ENCODE results near the gene CEBPG. TPM values are rescaled to one million over a fixed set of nuclear protein-coding genes. Genes with fewer than 3 reads are reported as not detected.

The CEBPG gene
- total RNA-seq, 1 experiment from 2014 or later = 51.1 TPM

DNA sequence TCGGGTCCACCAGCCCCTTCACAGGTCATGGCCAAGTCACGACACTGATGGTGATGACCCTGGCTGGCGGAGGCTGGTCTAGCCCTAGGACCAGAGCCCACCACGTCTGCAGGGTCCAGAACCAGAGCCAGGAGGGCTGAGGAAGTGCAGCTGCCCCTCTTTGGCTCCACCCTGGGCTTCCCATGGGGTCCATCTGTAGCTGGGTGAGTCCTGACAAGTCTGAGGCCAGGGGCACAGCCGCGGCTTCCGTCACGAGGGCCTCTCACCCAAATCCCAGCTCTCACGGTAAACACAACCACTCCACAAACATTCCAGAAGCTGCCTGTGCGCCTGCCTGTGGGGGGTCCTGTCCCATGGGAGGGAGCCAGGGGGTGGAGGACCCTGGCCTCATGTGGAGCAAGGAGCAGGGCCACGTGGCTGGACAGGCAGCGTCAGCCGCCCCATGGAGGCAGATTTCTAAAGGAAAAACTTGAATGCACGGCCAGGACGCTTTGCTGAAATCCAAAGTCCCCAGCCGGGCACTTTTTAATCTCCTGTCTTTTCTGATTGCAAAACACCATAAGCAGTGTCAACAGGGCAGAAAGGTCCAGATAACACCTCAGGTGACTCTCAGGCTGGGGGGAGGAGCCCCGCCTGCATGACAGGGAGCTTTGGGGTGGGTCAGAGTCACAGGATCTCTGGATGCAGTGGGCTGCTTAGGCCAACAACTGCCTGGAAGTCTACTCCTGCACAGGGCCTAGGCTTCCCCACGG is 29.9 kb downstream of the CEBPG start:
- CTCF ChIA-PET = no interaction called here
- Histone ChIP-seq H3K27me3 (ENCODE audit: insufficient read depth, low read length) (no peaks in the 10 kb centered on the region), H3K9ac (ENCODE audit: low read length) (no peak overlapping the region), H3K79me2 (ENCODE audit: insufficient read depth, low read length) (no peaks in the 10 kb centered on the region), H3K4me2 (ENCODE audit: low read length) (no peak overlapping the region), H4K20me1 (ENCODE audit: insufficient read depth) (no peaks in the 10 kb centered on the region), H3K27ac (ENCODE audit: low read depth, low read length) (no peak overlapping the region), H3K9me2 (ENCODE audit: insufficient read depth) (no peaks in the 10 kb centered on the region), H3K4me3 (replicated peaks in 1 of 2; ENCODE audit: low read depth in 1 of 2, low read length in 2 of 2) (no peak overlapping the region), H3K36me3 (ENCODE audit: control insufficient read depth in 1 of 2, insufficient read depth in 2 of 2, low read length in 2 of 2) (no peaks in the 10 kb centered on the region), H3K9me3 (ENCODE audit: control insufficient read depth in 1 of 2, insufficient read depth in 1 of 2, low read depth in 1 of 2, low read length in 2 of 2) (no peaks in the 10 kb centered on the region), H2AFZ (ENCODE audit: low read depth, low read length, poor library complexity, severe bottlenecking) (no peak overlapping the region), H3K4me1 (ENCODE audit: control insufficient read depth in 1 of 2, insufficient read depth in 2 of 2, low read length in 2 of 2) (no peaks in the 10 kb centered on the region)
- TF ChIP-seq, protein P1, sequence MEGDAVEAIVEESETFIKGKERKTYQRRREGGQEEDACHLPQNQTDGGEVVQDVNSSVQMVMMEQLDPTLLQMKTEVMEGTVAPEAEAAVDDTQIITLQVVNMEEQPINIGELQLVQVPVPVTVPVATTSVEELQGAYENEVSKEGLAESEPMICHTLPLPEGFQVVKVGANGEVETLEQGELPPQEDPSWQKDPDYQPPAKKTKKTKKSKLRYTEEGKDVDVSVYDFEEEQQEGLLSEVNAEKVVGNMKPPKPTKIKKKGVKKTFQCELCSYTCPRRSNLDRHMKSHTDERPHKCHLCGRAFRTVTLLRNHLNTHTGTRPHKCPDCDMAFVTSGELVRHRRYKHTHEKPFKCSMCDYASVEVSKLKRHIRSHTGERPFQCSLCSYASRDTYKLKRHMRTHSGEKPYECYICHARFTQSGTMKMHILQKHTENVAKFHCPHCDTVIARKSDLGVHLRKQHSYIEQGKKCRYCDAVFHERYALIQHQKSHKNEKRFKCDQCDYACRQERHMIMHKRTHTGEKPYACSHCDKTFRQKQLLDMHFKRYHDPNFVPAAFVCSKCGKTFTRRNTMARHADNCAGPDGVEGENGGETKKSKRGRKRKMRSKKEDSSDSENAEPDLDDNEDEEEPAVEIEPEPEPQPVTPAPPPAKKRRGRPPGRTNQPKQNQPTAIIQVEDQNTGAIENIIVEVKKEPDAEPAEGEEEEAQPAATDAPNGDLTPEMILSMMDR (IDR thresholded peaks at IDR 0.05 in 2 of 3, conservative IDR thresholded peaks at IDR 0.05 in 1 of 3; ENCODE audit: borderline replicate concordance in 1 of 3, insufficient read depth in 1 of 3, low read depth in 2 of 3, low read length in 2 of 3) = no peak
- no peak for TF ChIP-seq FOSL1 (IDR thresholded peaks at IDR 0.05; ENCODE audit: low read depth)
- no peak for TF ChIP-seq EGR1 (IDR thresholded peaks at IDR 0.05; ENCODE audit: low read depth)
- no peak for TF ChIP-seq CEBPB (IDR thresholded peaks at IDR 0.05; ENCODE audit: low read depth)
- TF ChIP-seq POLR2A (IDR thresholded peaks at IDR 0.05; ENCODE audit: borderline replicate concordance, extremely low read depth, insufficient read depth, insufficient read length) = no peak
- TF ChIP-seq, protein P2, sequence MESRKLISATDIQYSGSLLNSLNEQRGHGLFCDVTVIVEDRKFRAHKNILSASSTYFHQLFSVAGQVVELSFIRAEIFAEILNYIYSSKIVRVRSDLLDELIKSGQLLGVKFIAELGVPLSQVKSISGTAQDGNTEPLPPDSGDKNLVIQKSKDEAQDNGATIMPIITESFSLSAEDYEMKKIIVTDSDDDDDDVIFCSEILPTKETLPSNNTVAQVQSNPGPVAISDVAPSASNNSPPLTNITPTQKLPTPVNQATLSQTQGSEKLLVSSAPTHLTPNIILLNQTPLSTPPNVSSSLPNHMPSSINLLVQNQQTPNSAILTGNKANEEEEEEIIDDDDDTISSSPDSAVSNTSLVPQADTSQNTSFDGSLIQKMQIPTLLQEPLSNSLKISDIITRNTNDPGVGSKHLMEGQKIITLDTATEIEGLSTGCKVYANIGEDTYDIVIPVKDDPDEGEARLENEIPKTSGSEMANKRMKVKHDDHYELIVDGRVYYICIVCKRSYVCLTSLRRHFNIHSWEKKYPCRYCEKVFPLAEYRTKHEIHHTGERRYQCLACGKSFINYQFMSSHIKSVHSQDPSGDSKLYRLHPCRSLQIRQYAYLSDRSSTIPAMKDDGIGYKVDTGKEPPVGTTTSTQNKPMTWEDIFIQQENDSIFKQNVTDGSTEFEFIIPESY (IDR thresholded peaks at IDR 0.05; ENCODE audit: extremely low read depth, insufficient replicate concordance, low read length) = no peak
- TF ChIP-seq SRF (IDR thresholded peaks at IDR 0.05; ENCODE audit: low read depth) = no peak
- no peak for TF ChIP-seq SP1 (IDR thresholded peaks at IDR 0.05; ENCODE audit: low read depth)
- no peak for TF ChIP-seq ZFX (IDR thresholded peaks at IDR 0.05)
- TF ChIP-seq, protein P3, sequence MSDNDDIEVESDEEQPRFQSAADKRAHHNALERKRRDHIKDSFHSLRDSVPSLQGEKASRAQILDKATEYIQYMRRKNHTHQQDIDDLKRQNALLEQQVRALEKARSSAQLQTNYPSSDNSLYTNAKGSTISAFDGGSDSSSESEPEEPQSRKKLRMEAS (IDR thresholded peaks at IDR 0.05) = no peak
- TF ChIP-seq, protein P4, sequence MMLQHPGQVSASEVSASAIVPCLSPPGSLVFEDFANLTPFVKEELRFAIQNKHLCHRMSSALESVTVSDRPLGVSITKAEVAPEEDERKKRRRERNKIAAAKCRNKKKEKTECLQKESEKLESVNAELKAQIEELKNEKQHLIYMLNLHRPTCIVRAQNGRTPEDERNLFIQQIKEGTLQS (IDR thresholded peaks at IDR 0.05) = no peak
- TF ChIP-seq SIN3A (IDR thresholded peaks at IDR 0.05; ENCODE audit: low read depth) = no peak
- no peak for TF ChIP-seq POLR2AphosphoS5 (IDR thresholded peaks at IDR 0.05; ENCODE audit: low read depth, low read length)
- TF ChIP-seq EZH2phosphoT487 (IDR thresholded peaks at IDR 0.05; ENCODE audit: borderline replicate concordance) = no peak
- RAD21 ChIA-PET (ENCODE audit: low non-redundant PET in 1 of 2, low total read pairs in 2 of 2, uncharacterized antibody in 2 of 2, unreplicated experiment in 2 of 2) = interaction anchor here in 1 of 2 experiments (1.2 kb wide), 1 partner anchor 12 kb away, joined by 3 read pairs; no protein-coding TSS in a partner anchor
- DNase-seq (ENCODE audit: low read depth, low spot score) (no peak), ATAC-seq (no peak)
- POLR2A ChIA-PET = no interaction called here
- intact Hi-C loops (cut with micrococcal nuclease) = loop anchor here (10.0 kb wide), 1 partner anchor 259 kb away; no protein-coding TSS in a partner anchor
- no TSS peak for BruUV-seq (replicated peaks)
